Mammary epithelial cell (primary cell): Measurements from ENCODE around the gene GRIN3A.

Experiments used
- EZH2 ChIP-seq: IDR thresholded peaks from 2 replicates; pipeline ENCODE4 v1.6.1; 2012; ENCODE audit warnings: low read length, inconsistent platforms, borderline replicate concordance
- TF ChIP-seq, protein P1 (sequence below), 2 donors: IDR thresholded peaks in 1 of 2; conservative IDR thresholded peaks in 1 of 2; 2 replicates each; pipeline ENCODE4 v1.5.1; 2011 to 2012; ENCODE audit warnings: inconsistent platforms in 2 of 2, low read length in 2 of 2, mild to moderate bottlenecking in 2 of 2, control low read depth in 1 of 2, low read depth in 1 of 2; ENCODE audit not compliant: insufficient read depth in 1 of 2; ENCODE audit errors: extremely low read depth in 1 of 2

DNA sequence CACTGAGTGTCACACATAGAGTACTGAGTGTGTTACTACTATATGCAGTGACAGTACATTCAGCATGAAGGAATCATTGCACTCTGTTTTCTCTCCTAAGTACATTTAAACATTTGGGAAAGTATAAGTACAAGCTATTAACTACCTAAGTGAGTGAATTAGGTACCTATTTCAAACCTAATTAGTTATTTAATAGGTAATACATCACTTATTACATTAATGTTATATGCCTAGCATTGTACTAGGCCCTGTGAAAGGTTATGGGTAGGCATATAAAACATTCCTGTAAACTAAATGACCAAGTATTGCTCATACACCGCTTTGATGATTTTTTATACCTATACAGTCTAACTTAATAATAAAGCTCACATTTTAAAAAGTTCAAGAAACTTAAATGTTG is 118.0 kb downstream of the GRIN3A start:
- TF ChIP-seq, protein P1, sequence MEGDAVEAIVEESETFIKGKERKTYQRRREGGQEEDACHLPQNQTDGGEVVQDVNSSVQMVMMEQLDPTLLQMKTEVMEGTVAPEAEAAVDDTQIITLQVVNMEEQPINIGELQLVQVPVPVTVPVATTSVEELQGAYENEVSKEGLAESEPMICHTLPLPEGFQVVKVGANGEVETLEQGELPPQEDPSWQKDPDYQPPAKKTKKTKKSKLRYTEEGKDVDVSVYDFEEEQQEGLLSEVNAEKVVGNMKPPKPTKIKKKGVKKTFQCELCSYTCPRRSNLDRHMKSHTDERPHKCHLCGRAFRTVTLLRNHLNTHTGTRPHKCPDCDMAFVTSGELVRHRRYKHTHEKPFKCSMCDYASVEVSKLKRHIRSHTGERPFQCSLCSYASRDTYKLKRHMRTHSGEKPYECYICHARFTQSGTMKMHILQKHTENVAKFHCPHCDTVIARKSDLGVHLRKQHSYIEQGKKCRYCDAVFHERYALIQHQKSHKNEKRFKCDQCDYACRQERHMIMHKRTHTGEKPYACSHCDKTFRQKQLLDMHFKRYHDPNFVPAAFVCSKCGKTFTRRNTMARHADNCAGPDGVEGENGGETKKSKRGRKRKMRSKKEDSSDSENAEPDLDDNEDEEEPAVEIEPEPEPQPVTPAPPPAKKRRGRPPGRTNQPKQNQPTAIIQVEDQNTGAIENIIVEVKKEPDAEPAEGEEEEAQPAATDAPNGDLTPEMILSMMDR (conservative IDR thresholded peaks at IDR 0.05 in 1 of 2, IDR thresholded peaks at IDR 0.05 in 1 of 2; ENCODE audit: extremely low read depth in 1 of 2, insufficient read depth in 1 of 2, low read depth in 1 of 2, low read length in 2 of 2): no peak
- no peak for TF ChIP-seq EZH2
